Activated T-cell treated with anti-CD3 and anti-CD28 coated beads, Interleukin-2, amount 50 U/mL, for 24 hours (primary cell): ENCODE results near the gene TRIM28.
"Not testable (repeated sequence)": the region's sequence is repeated elsewhere in the genome, so short reads cannot be mapped to it uniquely, and the experiment has no call there.

ENCODE experiments used
- DNase-seq: peaks from one replicate; pipeline ENCODE4 v3.0.0-alpha.2; 2020
- H3K27ac Mint-ChIP-seq: 2 replicates; pipeline ENCODE4 v1.8.0; 2020; ENCODE audit warnings: mild to moderate bottlenecking, mixed read lengths
- H3K27me3 Mint-ChIP-seq: 2 replicates; pipeline ENCODE4 v1.8.0; 2020; ENCODE audit warnings: mixed read lengths
- H3K36me3 Mint-ChIP-seq: 2 replicates; pipeline ENCODE4 v1.8.0; 2020; ENCODE audit warnings: low read depth, mixed read lengths
- H3K4me1 Mint-ChIP-seq: 2 replicates; pipeline ENCODE4 v1.8.0; 2020; ENCODE audit warnings: low read depth, mixed read lengths
- H3K4me3 Mint-ChIP-seq: 2 replicates; pipeline ENCODE4 v1.8.0; 2020; ENCODE audit warnings: mild to moderate bottlenecking, moderate library complexity, mixed read lengths
- H3K9me3 Mint-ChIP-seq: 2 replicates; pipeline ENCODE4 v1.8.0; 2020; ENCODE audit warnings: mixed read lengths

Gene TRIM28

GRCh38 chr19:58536852-58537798, 6.7 kb upstream of the TRIM28 start:
- Mint-ChIP-seq H3K9me3 (no peaks in the 10 kb centered on the region), H3K4me1 (peaks cover 9% of the 10 kb centered on the region), H3K27me3 (no peaks in the 10 kb centered on the region), H3K36me3 (no peaks in the 10 kb centered on the region), H3K4me3 (peak overlapping the region; percentile 71), H3K27ac (no peak overlapping the region)
- DNase-seq, result no peak

DNA sequence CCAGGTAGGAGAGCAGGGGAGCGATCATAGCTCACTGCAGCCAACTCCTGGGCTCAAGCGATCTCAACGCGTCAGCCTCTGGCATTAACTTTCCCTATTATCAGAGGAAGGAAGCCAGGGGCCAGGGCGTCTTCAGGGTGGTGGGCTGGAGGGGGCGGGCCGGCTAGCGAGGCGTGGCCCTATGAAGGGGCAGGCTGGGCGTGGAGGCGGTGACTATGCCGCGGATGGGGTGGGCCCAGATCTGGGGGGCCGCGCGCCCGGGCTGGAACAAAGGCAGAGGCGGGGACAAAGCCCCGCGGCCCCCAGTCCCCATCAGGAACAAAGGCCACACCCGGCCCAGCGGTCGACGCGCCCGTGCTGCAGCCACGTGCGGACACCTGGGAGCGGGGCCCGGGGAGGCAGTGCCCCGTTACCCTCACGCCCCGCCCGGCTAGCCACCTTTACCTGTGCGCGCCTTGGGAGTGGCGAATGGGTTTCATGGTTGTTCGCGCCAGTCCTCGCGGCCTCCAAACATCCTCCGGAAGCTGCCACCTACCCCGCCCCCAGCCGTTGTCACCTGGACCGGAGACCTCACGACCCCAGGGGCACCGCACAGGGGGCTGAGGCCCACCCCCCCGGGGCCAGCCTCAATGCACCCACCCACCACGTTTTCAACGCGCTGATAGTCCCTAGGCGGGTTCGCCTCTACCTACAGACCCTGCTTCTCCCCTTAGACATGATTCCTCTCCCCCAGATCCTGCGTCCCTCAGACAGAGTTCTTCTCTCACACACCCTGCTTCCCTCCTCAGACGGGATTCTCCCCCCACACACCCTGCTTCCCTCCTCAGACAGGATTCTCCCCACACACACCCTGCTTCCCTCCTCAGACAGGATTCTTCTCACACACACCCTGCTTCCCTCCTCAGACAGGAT, 5.4 kb upstream of the TRIM28 start:
- DNase-seq, result peak; percentile 72
- H3K27ac Mint-ChIP-seq, result peak overlapping the region; percentile 67
- H3K36me3 Mint-ChIP-seq, result no peaks in the 10 kb centered on the region
- peaks cover 13% of the 10 kb centered on the region for H3K4me1 Mint-ChIP-seq
- no peaks in the 10 kb centered on the region for H3K9me3 Mint-ChIP-seq
- peaks cover 4% of the 10 kb centered on the region for H3K27me3 Mint-ChIP-seq
- H3K4me3 Mint-ChIP-seq, result peak overlapping the region; percentile 71

- H3K27ac Mint-ChIP-seq, H3K4me3 Mint-ChIP-seq, H3K36me3 Mint-ChIP-seq, H3K9me3 Mint-ChIP-seq, H3K27me3 Mint-ChIP-seq, DNase-seq: not testable (repeated sequence)
- peaks cover 18% of the 10 kb centered on the region for H3K4me1 Mint-ChIP-seq
Measured at GRCh38 chr19:58539169-58539559, 4.7 kb upstream of the TRIM28 start.

DNA sequence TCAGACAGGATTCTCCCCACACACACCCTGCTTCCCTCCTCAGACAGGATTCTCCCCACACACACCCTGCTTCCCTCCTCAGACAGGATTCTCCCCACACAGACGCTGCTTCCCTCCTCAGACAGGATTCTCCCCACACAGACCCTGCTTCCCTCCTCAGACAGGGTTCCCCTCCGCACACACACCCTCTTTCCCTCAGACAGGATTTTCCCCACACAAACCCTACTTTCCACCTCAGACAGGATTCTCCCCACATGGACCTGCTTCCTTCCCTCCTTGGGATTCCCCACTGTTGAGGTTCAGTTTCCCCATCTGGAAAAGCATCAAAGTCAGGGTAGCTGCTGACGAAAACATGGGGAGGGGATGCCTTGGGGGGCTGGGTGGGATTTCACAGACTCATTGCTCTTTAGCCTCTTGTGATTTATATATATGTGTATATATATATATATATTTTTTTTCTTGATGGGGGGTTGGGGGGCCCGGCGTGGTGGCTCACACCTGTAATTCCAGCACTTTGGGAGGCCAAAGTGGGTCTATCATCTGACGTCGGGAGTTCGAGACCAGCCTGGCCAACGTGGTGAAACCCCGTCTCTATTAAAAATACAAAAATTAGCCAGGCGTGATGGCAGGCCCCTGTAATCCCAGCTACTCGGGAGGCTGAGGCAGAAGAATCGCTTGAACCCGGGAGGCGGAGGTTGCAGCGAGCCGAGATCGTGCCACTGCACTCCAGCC, 1.1 kb upstream of the TRIM28 start:
- Mint-ChIP-seq H3K27ac (peak overlapping the region; percentile 52), H3K36me3 (peaks cover 31% of the 10 kb centered on the region), H3K4me1 (peaks cover 35% of the 10 kb centered on the region)
- H3K4me3 Mint-ChIP-seq, DNase-seq, H3K27me3 Mint-ChIP-seq, H3K9me3 Mint-ChIP-seq: not testable (repeated sequence)

DNA sequence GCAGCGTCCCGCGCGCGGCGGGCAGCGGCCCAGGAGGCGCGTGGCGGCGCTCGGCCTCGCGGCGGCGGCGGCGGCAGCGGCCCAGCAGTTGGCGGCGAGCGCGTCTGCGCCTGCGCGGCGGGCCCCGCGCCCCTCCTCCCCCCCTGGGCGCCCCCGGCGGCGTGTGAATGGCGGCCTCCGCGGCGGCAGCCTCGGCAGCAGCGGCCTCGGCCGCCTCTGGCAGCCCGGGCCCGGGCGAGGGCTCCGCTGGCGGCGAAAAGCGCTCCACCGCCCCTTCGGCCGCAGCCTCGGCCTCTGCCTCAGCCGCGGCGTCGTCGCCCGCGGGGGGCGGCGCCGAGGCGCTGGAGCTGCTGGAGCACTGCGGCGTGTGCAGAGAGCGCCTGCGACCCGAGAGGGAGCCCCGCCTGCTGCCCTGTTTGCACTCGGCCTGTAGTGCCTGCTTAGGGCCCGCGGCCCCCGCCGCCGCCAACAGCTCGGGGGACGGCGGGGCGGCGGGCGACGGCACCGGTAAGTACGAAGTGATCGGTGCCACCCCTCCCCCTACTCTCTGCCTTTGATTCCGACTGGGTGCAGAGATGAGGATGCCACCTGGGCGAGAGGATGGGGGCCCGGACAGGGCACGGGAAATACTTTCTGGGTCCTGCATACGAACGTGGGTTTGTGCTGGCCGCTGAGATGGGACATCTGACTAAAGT, 874 bp downstream of the TRIM28 start:
- Mint-ChIP-seq H3K4me3 (peak overlapping the region; percentile 98), H3K27me3 (peaks cover 4% of the 10 kb centered on the region), H3K9me3 (no peaks in the 10 kb centered on the region), H3K27ac (peak overlapping the region; percentile 98), H3K4me1 (peaks cover 34% of the 10 kb centered on the region), H3K36me3 (peaks cover 50% of the 10 kb centered on the region)
- no peak for DNase-seq

GRCh38 chr19:58545286-58546018, 1.6 kb downstream of the TRIM28 start:
- no peaks in the 10 kb centered on the region for H3K9me3 Mint-ChIP-seq
- peaks cover 4% of the 10 kb centered on the region for H3K27me3 Mint-ChIP-seq
- peak overlapping the region; percentile 95 for H3K27ac Mint-ChIP-seq
- DNase-seq, result no peak
- H3K4me1 Mint-ChIP-seq, result peaks cover 37% of the 10 kb centered on the region
- peak overlapping the region; percentile 98 for H3K4me3 Mint-ChIP-seq
- peaks cover 57% of the 10 kb centered on the region for H3K36me3 Mint-ChIP-seq

DNA sequence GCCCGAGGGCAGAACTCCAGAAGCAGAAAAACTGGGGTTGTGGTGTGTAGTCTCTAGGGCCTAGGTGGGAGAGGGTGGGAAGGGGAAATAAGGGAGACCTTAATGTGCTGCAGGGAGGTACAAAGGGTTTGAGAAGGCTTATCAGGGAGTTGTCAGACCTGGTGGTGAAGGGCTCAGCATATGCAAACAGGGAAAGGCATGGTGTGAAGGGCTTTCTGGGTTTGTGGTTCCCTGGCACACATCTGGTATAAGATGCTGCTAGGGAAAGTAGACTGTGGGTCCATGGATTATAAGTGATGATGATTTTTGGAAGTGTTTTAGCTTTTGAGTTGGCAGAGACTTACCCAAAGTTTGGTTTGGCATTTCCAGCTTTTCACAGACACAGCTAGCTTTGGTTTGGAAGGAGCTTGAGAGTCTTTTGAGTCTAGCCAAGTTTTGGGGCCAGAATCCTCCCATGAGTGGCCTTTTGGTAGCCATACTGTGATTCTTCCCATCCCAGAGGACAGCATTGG, 2.2 kb downstream of the TRIM28 start:
- peaks cover 63% of the 10 kb centered on the region for H3K36me3 Mint-ChIP-seq

GRCh38 chr19:58547323-58548312, 3.8 kb downstream of the TRIM28 start:
- H3K4me3 Mint-ChIP-seq, result peak overlapping the region; percentile 98
- no peaks in the 10 kb centered on the region for H3K9me3 Mint-ChIP-seq
- H3K4me1 Mint-ChIP-seq, result peaks cover 46% of the 10 kb centered on the region
- H3K27ac Mint-ChIP-seq, result peak overlapping the region; percentile 95
- H3K27me3 Mint-ChIP-seq, result peaks cover 1% of the 10 kb centered on the region
- H3K36me3 Mint-ChIP-seq, result peaks cover 79% of the 10 kb centered on the region
- no peak for DNase-seq

More for the DNA sequence above, 2.2 kb downstream of the TRIM28 start:
- Mint-ChIP-seq H3K4me3 (peak overlapping the region; percentile 98), H3K9me3 (no peaks in the 10 kb centered on the region), H3K27me3 (peaks cover 4% of the 10 kb centered on the region), H3K27ac (peak overlapping the region; percentile 95), H3K4me1 (peaks cover 39% of the 10 kb centered on the region)
- peak; percentile 34 for DNase-seq

DNA sequence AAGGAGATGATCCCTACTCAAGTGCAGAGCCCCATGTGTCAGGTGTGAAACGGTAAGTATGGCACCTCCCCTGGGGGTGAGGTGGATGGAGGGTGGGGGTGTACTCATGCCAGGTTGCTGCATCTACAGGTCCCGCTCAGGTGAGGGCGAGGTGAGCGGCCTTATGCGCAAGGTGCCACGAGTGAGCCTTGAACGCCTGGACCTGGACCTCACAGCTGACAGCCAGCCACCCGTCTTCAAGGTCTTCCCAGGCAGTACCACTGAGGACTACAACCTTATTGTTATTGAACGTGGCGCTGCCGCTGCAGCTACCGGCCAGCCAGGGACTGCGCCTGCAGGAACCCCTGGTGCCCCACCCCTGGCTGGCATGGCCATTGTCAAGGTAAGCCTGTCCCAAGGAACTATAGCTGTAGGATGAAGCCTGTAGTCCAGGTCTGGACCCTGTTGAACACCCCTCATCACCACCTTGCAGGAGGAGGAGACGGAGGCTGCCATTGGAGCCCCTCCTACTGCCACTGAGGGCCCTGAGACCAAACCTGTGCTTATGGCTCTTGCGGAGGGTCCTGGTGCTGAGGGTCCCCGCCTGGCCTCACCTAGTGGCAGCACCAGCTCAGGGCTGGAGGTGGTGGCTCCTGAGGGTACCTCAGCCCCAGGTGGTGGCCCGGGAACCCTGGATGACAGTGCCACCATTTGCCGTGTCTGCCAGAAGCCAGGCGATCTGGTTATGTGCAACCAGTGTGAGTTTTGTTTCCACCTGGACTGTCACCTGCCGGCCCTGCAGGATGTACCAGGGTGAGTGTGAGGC, 5.2 kb downstream of the TRIM28 start:
- DNase-seq, result peak; percentile 28
- H3K27ac Mint-ChIP-seq, result peak overlapping the region; percentile 64
- peaks cover 93% of the 10 kb centered on the region for H3K36me3 Mint-ChIP-seq
- no peaks in the 10 kb centered on the region for H3K9me3 Mint-ChIP-seq
- no peak overlapping the region for H3K4me3 Mint-ChIP-seq
- no peaks in the 10 kb centered on the region for H3K27me3 Mint-ChIP-seq
- peaks cover 49% of the 10 kb centered on the region for H3K4me1 Mint-ChIP-seq

GRCh38 chr19:58549664-58550361, 5.9 kb downstream of the TRIM28 start:
- H3K27ac Mint-ChIP-seq, result peak overlapping the region; percentile 84

More at GRCh38 chr19:58549664-58550361, 5.9 kb downstream of the TRIM28 start:
- H3K27me3 Mint-ChIP-seq, result no peaks in the 10 kb centered on the region
- no peaks in the 10 kb centered on the region for H3K9me3 Mint-ChIP-seq
- peaks cover 55% of the 10 kb centered on the region for H3K4me1 Mint-ChIP-seq
- no peak for DNase-seq
- peaks cover 99% of the 10 kb centered on the region for H3K36me3 Mint-ChIP-seq
- no peak overlapping the region for H3K4me3 Mint-ChIP-seq
